Measurements from ENCODE around the gene SAFB.

GRCh38 chr19:5706876-5707573 lies 84.1 kb downstream of the SAFB start:
- TF ChIP-seq CTCF (IDR thresholded peaks at IDR 0.05; ENCODE audit: insufficient read depth, low read depth, low read length) (no peak), EZH2 (IDR thresholded peaks at IDR 0.05; ENCODE audit: insufficient read depth, low read length) (no peak)

Measured in astrocyte (in vitro differentiated cells and primary cell).